Right lobe of liver (tissue), 4 donors: ENCODE measurements around the gene CLEC2D.

ENCODE experiments used
- POLR2A ChIP-seq: fragments of 450-650 bp; IDR thresholded peaks from one replicate; pipeline ENCODE4 v1.6.1; 2017; ENCODE audit warnings: antibody characterized with exemption, mild to moderate bottlenecking
- TF ChIP-seq, protein P1 (sequence below), 4 donors: fragments of 200-600 bp in 3 of 4; fragments of 450-650 bp in 1 of 4; IDR thresholded peaks; one replicate each; pipeline versions ENCODE4 v1.5.1 to v1.8.0; 2016 to 2022; ENCODE audit warnings: antibody characterized with exemption in 4 of 4, mild to moderate bottlenecking in 2 of 4
- donor health status: DM: no; HTN: no; CAD: no.
- donor health status: DM: no; HTN: no; CAD: no.
- donor health status: DM: no; HTN: yes; CAD: no.

DNA sequence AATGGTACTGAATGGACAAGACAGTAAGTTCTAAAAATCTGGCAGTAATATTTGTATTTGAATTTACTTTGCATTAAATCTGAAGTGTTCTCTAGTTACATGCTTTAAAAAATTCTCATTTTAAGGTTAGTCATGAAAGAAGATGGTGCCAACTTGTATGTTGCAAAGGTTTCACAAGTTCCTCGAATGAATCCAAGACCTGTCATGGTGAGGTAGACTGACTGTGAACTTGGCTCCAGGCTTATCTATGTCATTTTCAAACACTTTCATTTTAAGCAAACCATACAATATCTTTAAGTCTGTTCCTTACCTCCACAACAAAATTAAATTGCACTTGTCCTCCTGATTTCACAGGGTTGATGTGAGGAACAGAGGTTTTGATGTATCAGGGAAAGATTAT is 23.4 kb downstream of the CLEC2D start:
- TF ChIP-seq, protein P1, sequence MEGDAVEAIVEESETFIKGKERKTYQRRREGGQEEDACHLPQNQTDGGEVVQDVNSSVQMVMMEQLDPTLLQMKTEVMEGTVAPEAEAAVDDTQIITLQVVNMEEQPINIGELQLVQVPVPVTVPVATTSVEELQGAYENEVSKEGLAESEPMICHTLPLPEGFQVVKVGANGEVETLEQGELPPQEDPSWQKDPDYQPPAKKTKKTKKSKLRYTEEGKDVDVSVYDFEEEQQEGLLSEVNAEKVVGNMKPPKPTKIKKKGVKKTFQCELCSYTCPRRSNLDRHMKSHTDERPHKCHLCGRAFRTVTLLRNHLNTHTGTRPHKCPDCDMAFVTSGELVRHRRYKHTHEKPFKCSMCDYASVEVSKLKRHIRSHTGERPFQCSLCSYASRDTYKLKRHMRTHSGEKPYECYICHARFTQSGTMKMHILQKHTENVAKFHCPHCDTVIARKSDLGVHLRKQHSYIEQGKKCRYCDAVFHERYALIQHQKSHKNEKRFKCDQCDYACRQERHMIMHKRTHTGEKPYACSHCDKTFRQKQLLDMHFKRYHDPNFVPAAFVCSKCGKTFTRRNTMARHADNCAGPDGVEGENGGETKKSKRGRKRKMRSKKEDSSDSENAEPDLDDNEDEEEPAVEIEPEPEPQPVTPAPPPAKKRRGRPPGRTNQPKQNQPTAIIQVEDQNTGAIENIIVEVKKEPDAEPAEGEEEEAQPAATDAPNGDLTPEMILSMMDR (IDR thresholded peaks at IDR 0.05): no peak
- TF ChIP-seq POLR2A: no peak
